SKM-1 treated with dmso at 0.1 percent for 144 hours (cell line): ENCODE results near the gene LTBP2.
A peak's percentile ranks its signal among the peaks of the same experiment; 100 is the strongest.

ENCODE experiments used
- DNase-seq: peaks from one replicate; lab custom pipeline; 2025; ENCODE audit not compliant: unreplicated experiment; lab: John Stamatoyannopoulos, UW

LTBP2 gene

GRCh38 chr14:74510223-74510931 lies 101.7 kb downstream of the LTBP2 start:
- no peak for DNase-seq

- DNase-seq, result no peak
Measured at GRCh38 chr14:74509587-74510222, 102.3 kb downstream of the LTBP2 start.

GRCh38 chr14:74508844-74509428 lies 103.1 kb downstream of the LTBP2 start:
- DNase-seq, result no peak

- no peak for DNase-seq
Measured at GRCh38 chr14:74508292-74508731, 103.7 kb downstream of the LTBP2 start.

- DNase-seq, result no peak
Measured at GRCh38 chr14:74507840-74508239, 104.2 kb downstream of the LTBP2 start.

GRCh38 chr14:74507085-74507484 lies 105.0 kb downstream of the LTBP2 start:
- DNase-seq, result no peak

- DNase-seq, result no peak
Measured at GRCh38 chr14:74506411-74506851, 105.6 kb downstream of the LTBP2 start.

GRCh38 chr14:74505831-74506230 lies 106.2 kb downstream of the LTBP2 start:
- DNase-seq, result no peak

- DNase-seq, result no peak
Measured at GRCh38 chr14:74504874-74505720, 106.9 kb downstream of the LTBP2 start.

GRCh38 chr14:74504412-74504811 lies 107.6 kb downstream of the LTBP2 start:
- no peak for DNase-seq

- DNase-seq, result no peak
Measured at GRCh38 chr14:74503938-74504335, 108.1 kb downstream of the LTBP2 start.

GRCh38 chr14:74503291-74503937 lies 108.6 kb downstream of the LTBP2 start:
- DNase-seq, result no peak

- DNase-seq, result peak; percentile 9
Measured at GRCh38 chr14:74502236-74503019, 109.6 kb downstream of the LTBP2 start.

- DNase-seq, result no peak
Measured at GRCh38 chr14:74501691-74502090, 110.3 kb downstream of the LTBP2 start.

- no peak for DNase-seq
Measured at GRCh38 chr14:74501135-74501614, 110.9 kb downstream of the LTBP2 start.

GRCh38 chr14:74500417-74501134 lies 111.5 kb downstream of the LTBP2 start:
- DNase-seq, result no peak

GRCh38 chr14:74495356-74495755 lies 116.7 kb downstream of the LTBP2 start:
- no peak for DNase-seq

GRCh38 chr14:74493343-74494261 lies 118.4 kb downstream of the LTBP2 start, which contains the start of gene ISCA2:
Gene ISCA2, plus strand, starts transcription at chr14:74493765. Its CDS starts 10 bp downstream, at chr14:74493775.
- DNase-seq, result peak; percentile 87
